ENCODE results near the gene RABAC1.

- TF ChIP-seq EZH2 (IDR thresholded peaks at IDR 0.05; ENCODE audit: low read length): no peak
- no peak for TF ChIP-seq CTCF (optimal IDR thresholded peaks at IDR 0.05 in 1 of 3, IDR thresholded peaks at IDR 0.05 in 1 of 3, conservative IDR thresholded peaks at IDR 0.05 in 1 of 3; ENCODE audit: extremely low read depth in 1 of 3, insufficient read depth in 2 of 3, low read length in 3 of 3)
Measured at GRCh38 chr19:41991025-41991424, 31.9 kb upstream of the RABAC1 start.

Data from keratinocyte (primary cell).